Spinal cord (tissue), 10 donors: ENCODE data around the gene CEP170. TPM values are rescaled to one million over a fixed set of nuclear protein-coding genes. Genes with fewer than 3 reads are reported as not detected.

Experiments
- DNase-seq, 6 donors: peaks; one replicate each; pipeline versions ENCODE4 v3.0.0 to v3.0.0-alpha.2; 2013 to 2015; ENCODE audit warnings: low spot score in 6 of 6, low read depth in 4 of 6
- H3K27ac ChIP-seq: one replicate; pipeline ENCODE4 v1.5.1; 2013; ENCODE audit warnings: low read depth, low read length, control low read depth
- H3K27me3 ChIP-seq: one replicate; pipeline ENCODE4 v1.6.1; 2013; ENCODE audit warnings: low read length; ENCODE audit not compliant: control insufficient read depth, insufficient read depth
- H3K36me3 ChIP-seq: one replicate; pipeline ENCODE4 v1.6.1; 2013; ENCODE audit warnings: low read length; ENCODE audit not compliant: control insufficient read depth, insufficient read depth
- H3K4me1 ChIP-seq: one replicate; pipeline ENCODE4 v1.6.1; 2013; ENCODE audit warnings: low read length; ENCODE audit not compliant: control insufficient read depth, insufficient read depth
- H3K4me3 ChIP-seq: one replicate; pipeline ENCODE4 v1.5.1; 2013; ENCODE audit warnings: low read depth, low read length, control low read depth
- H3K9me3 ChIP-seq: one replicate; pipeline ENCODE4 v1.6.1; 2013; ENCODE audit warnings: low read length; ENCODE audit not compliant: control insufficient read depth, insufficient read depth
- WGBS: methylation state at CpG from one replicate; pipeline ENCODE4 v1.1.5; 2013; ENCODE audit warnings: missing lambda C conversion rate; ENCODE audit not compliant: insufficient coverage; 5-methylcytosine and 5-hydroxymethylcytosine counted together
- polyA plus RNA-seq, 2 donors: library from polyadenylated mRNA; unstranded; fragments of 120-200 nt; gene quantifications; one replicate each; pipeline ENCODE4 v1.2.1, GENCODE V29; 2013; ENCODE audit not compliant: insufficient read length in 2 of 2
- total RNA-seq, 2 donors: library from RNA; depleted of rRNA in 1 of 2; stranded (reverse); fragments of 120-200 nt in 1 of 2; fragments of >200 nt in 1 of 2; gene quantifications; one replicate each; pipeline versions ENCODE4 v1.2.3 to v1.2.4, GENCODE V29; 2013 to 2014
- donor health status: healthy.

CEP170 gene
- total and polyA plus RNA-seq, 4 donors: 135 to 209 (median 152) TPM

GRCh38 chr1:243257189-243257588 lies 2.1 kb upstream of the CEP170 start:
- peaks cover 3% of the 10 kb centered on the region for H3K4me1 ChIP-seq
- DNase-seq: no peak
- no peaks in the 10 kb centered on the region for H3K27me3 ChIP-seq
- H3K36me3 ChIP-seq: no peaks in the 10 kb centered on the region
- H3K9me3 ChIP-seq: no peaks in the 10 kb centered on the region
- H3K27ac ChIP-seq: no peak overlapping the region
- 80% methylated on average over 1 of the region's 1 CpG for WGBS
- no peak overlapping the region for H3K4me3 ChIP-seq

GRCh38 chr1:243256590-243256989 lies 1.5 kb upstream of the CEP170 start:
- no peaks in the 10 kb centered on the region for H3K27me3 ChIP-seq
- H3K27ac ChIP-seq: peak overlapping the region; percentile 98
- no peaks in the 10 kb centered on the region for H3K9me3 ChIP-seq
- DNase-seq: no peak
- peaks cover 3% of the 10 kb centered on the region for H3K4me1 ChIP-seq
- WGBS: no CpG with 5 or more reads among the region's 2 CpGs
- peak overlapping the region; percentile 99 for H3K4me3 ChIP-seq
- H3K36me3 ChIP-seq: no peaks in the 10 kb centered on the region

GRCh38 chr1:243255791-243256512 lies 871 bp upstream of the CEP170 start, which contains the start of gene SDCCAG8:
TSS of gene SDCCAG8 (plus strand) at chr1:243256041. CDS start at chr1:243256174, 133 bp downstream.
- H3K4me3 ChIP-seq: peak within 1 kb of the TSS; percentile 99
- no peaks in the 10 kb centered on the region for H3K36me3 ChIP-seq
- peak; percentile 98 to 100 (median 100) for DNase-seq
- H3K4me1 ChIP-seq: peaks cover 3% of the 10 kb centered on the region
- H3K27me3 ChIP-seq: no peaks in the 10 kb centered on the region
- no peaks in the 10 kb centered on the region for H3K9me3 ChIP-seq
- WGBS: 0% methylated on average over 24 of the region's 32 CpGs
- H3K27ac ChIP-seq: peak within 1 kb of the TSS; percentile 98

GRCh38 chr1:243254233-243254926 lies 701 bp downstream of the CEP170 start:
- Histone ChIP-seq H3K27me3 (no peaks in the 10 kb centered on the region), H3K36me3 (no peaks in the 10 kb centered on the region), H3K4me3 (peak overlapping the region; percentile 99), H3K4me1 (peaks cover 3% of the 10 kb centered on the region), H3K27ac (peak overlapping the region; percentile 98), H3K9me3 (no peaks in the 10 kb centered on the region)
- DNase-seq: peak in 5 of 6 donors; percentile 24 to 87 (median 59)
- WGBS: under 1% methylated on average over 43 of the region's 50 CpGs

GRCh38 chr1:243253926-243254232 lies 1.2 kb downstream of the CEP170 start:
- no peak for DNase-seq
- Histone ChIP-seq H3K27ac (peak overlapping the region; percentile 98), H3K9me3 (no peaks in the 10 kb centered on the region), H3K36me3 (no peaks in the 10 kb centered on the region), H3K4me1 (peaks cover 3% of the 10 kb centered on the region), H3K4me3 (peak overlapping the region; percentile 99), H3K27me3 (no peaks in the 10 kb centered on the region)
- no CpG with 5 or more reads among the region's 4 CpGs for WGBS

GRCh38 chr1:243253211-243253925 lies 1.7 kb downstream of the CEP170 start:
- WGBS: 0% methylated on average over 2 of the region's 8 CpGs
- Histone ChIP-seq H3K27ac (peak overlapping the region; percentile 98), H3K4me3 (peak overlapping the region; percentile 99), H3K4me1 (peaks cover 2% of the 10 kb centered on the region), H3K27me3 (no peaks in the 10 kb centered on the region), H3K9me3 (no peaks in the 10 kb centered on the region), H3K36me3 (no peaks in the 10 kb centered on the region)
- peak in 3 of 6 donors; percentile 13 to 51 (median 29) for DNase-seq

- no CpG with 5 or more reads among the region's 1 CpG for WGBS
- no peaks in the 10 kb centered on the region for H3K9me3 ChIP-seq
- H3K4me3 ChIP-seq: no peak overlapping the region
- DNase-seq: no peak
- H3K36me3 ChIP-seq: no peaks in the 10 kb centered on the region
- no peaks in the 10 kb centered on the region for H3K4me1 ChIP-seq
- no peak overlapping the region for H3K27ac ChIP-seq
- no peaks in the 10 kb centered on the region for H3K27me3 ChIP-seq
These were observed 3.5 kb downstream of the CEP170 start for GRCh38 chr1:243251539-243251938.

GRCh38 chr1:243250102-243250501 lies 5.0 kb downstream of the CEP170 start:
- DNase-seq: no peak
- no peaks in the 10 kb centered on the region for H3K4me1 ChIP-seq
- H3K9me3 ChIP-seq: peaks cover 1% of the 10 kb centered on the region
- no peak overlapping the region for H3K27ac ChIP-seq
- H3K36me3 ChIP-seq: no peaks in the 10 kb centered on the region
- no CpG with 5 or more reads among the region's 3 CpGs for WGBS
- H3K27me3 ChIP-seq: no peaks in the 10 kb centered on the region
- no peak overlapping the region for H3K4me3 ChIP-seq

- WGBS: no CpG with 5 or more reads among the region's 3 CpGs
- no peaks in the 10 kb centered on the region for H3K36me3 ChIP-seq
These were observed 5.9 kb downstream of the CEP170 start for GRCh38 chr1:243249214-243249613.

More at GRCh38 chr1:243249214-243249613, 5.9 kb downstream of the CEP170 start:
- Histone ChIP-seq H3K27me3 (no peaks in the 10 kb centered on the region), H3K9me3 (peaks cover 1% of the 10 kb centered on the region), H3K4me1 (no peaks in the 10 kb centered on the region), H3K27ac (no peak overlapping the region), H3K4me3 (no peak overlapping the region)
- no peak for DNase-seq
